Natural killer cell treated with Interleukin-12 subunit alpha and Interleukin-12 subunit beta and Interleukin-15 and Interleukin-18, amount 100 ng/mL, for 72 hours (primary cell): ENCODE data around the gene TGFB3. TPM values are rescaled to one million over a fixed set of nuclear protein-coding genes. Genes with fewer than 3 reads are reported as not detected.

Experiments
- ATAC-seq, 2 donors: fragments of 150-1000 bp; cut with Tn5 transposase in 1 of 2; sonication (Bioruptor Pico), chemical (Tn5 transposase) in 1 of 2; 2 replicates each; pipeline ENCODE4 v1.10.0; 2021
- DNase-seq: peaks from one replicate; pipeline ENCODE4 v3.0.0; 2022; ENCODE audit warnings: low spot score
- H3K27ac Mint-ChIP-seq, 2 donors: 1 replicate in 1 of 2; 2 replicates in 1 of 2; pipeline ENCODE4 v1.8.0; 2022; ENCODE audit warnings: mixed read lengths in 2 of 2, mild to moderate bottlenecking in 1 of 2, moderate library complexity in 1 of 2
- H3K27me3 Mint-ChIP-seq, 2 donors: 1 replicate in 1 of 2; 2 replicates in 1 of 2; pipeline ENCODE4 v1.8.0; 2022; ENCODE audit warnings: mixed read lengths in 2 of 2
- H3K36me3 Mint-ChIP-seq: one replicate; pipeline ENCODE4 v1.8.0; 2022; ENCODE audit warnings: mixed read lengths
- H3K4me1 Mint-ChIP-seq, 2 donors: 1 replicate in 1 of 2; 2 replicates in 1 of 2; pipeline ENCODE4 v1.8.0; 2022; ENCODE audit warnings: low read depth in 2 of 2, mixed read lengths in 2 of 2, mild to moderate bottlenecking in 1 of 2
- H3K4me3 Mint-ChIP-seq: one replicate; pipeline ENCODE4 v1.8.0; 2022; ENCODE audit warnings: mixed read lengths
- H3K9me3 Mint-ChIP-seq: 2 replicates; pipeline ENCODE4 v1.8.0; 2022; ENCODE audit warnings: mixed read lengths
- total RNA-seq, 2 donors: library from RNA; stranded (reverse); gene quantifications; one replicate each; pipeline ENCODE4 v1.2.3, GENCODE V29; 2022

Gene TGFB3
- total RNA-seq, 2 donors from 2014 or later, result 1.4 to 3.8 TPM

- ATAC-seq (no peak), DNase-seq (no peak)
- H3K27ac Mint-ChIP-seq, result peak overlapping the region; percentile 69 to 84
- H3K4me3 Mint-ChIP-seq, result peak overlapping the region; percentile 88
- peaks cover 35 to 39% of the 10 kb centered on the region in 2 donors for H3K4me1 Mint-ChIP-seq
- no peaks in the 10 kb centered on the region for H3K36me3 Mint-ChIP-seq
- no peaks in the 10 kb centered on the region for H3K27me3 Mint-ChIP-seq
- H3K9me3 Mint-ChIP-seq, result no peaks in the 10 kb centered on the region
Observed at GRCh38 chr14:75980856-75981255, 939 bp downstream of the TGFB3 start.

GRCh38 chr14:75979648-75980565 lies 1.9 kb downstream of the TGFB3 start:
- ATAC-seq (no peak), DNase-seq (no peak)
- Mint-ChIP-seq H3K27ac (peak overlapping the region; percentile 69 to 84), H3K4me1 (peaks cover 32% of the 10 kb centered on the region in 2 donors), H3K9me3 (no peaks in the 10 kb centered on the region), H3K4me3 (no peak overlapping the region), H3K27me3 (no peaks in the 10 kb centered on the region), H3K36me3 (no peaks in the 10 kb centered on the region)

GRCh38 chr14:75979071-75979571 lies 2.7 kb downstream of the TGFB3 start:
- peak overlapping the region in 1 of 2 donors; percentile 58 for H3K27ac Mint-ChIP-seq

DNA sequence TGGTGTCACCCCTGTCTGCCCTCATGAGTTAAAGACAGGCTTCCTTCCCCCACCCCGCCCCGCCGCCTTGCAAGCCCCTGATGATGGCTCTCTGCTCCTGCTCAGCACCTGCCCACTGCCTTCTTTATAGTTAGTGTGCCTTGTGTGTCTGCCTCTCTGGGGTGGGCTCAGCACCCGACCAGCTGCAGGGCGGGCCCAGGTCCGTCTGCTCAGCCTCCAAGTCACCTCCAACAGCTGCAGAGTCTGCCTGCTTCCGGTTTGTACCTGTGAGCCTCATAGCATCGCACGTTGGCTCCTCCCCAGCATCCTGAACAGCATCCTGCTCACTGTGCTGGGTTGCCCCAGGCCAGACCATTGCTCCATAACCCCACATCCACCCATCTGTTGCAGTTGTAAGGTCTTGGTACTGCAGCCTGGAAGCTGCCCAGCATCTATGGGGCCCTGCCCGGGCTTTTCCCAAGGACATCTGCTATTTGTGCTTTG lies 3.5 kb downstream of the TGFB3 start:
- Mint-ChIP-seq H3K27me3 (no peaks in the 10 kb centered on the region), H3K36me3 (no peaks in the 10 kb centered on the region), H3K27ac (peak overlapping the region in 1 of 2 donors; percentile 58), H3K4me3 (no peak overlapping the region), H3K9me3 (no peaks in the 10 kb centered on the region), H3K4me1 (peaks cover 31 to 32% of the 10 kb centered on the region in 2 donors)
- no peak for DNase-seq
- no peak for ATAC-seq

More at GRCh38 chr14:75979071-75979571, 2.7 kb downstream of the TGFB3 start:
- Mint-ChIP-seq H3K36me3 (no peaks in the 10 kb centered on the region), H3K4me1 (peaks cover 31 to 32% of the 10 kb centered on the region in 2 donors), H3K4me3 (no peak overlapping the region), H3K27me3 (no peaks in the 10 kb centered on the region), H3K9me3 (no peaks in the 10 kb centered on the region)
- ATAC-seq (no peak), DNase-seq (no peak)

GRCh38 chr14:75977582-75977943 lies 4.2 kb downstream of the TGFB3 start:
- ATAC-seq (no peak), DNase-seq (no peak)
- Mint-ChIP-seq H3K4me3 (no peak overlapping the region), H3K36me3 (no peaks in the 10 kb centered on the region), H3K9me3 (no peaks in the 10 kb centered on the region), H3K27ac (no peak overlapping the region), H3K27me3 (no peaks in the 10 kb centered on the region), H3K4me1 (peaks cover 31 to 32% of the 10 kb centered on the region in 2 donors)

DNA sequence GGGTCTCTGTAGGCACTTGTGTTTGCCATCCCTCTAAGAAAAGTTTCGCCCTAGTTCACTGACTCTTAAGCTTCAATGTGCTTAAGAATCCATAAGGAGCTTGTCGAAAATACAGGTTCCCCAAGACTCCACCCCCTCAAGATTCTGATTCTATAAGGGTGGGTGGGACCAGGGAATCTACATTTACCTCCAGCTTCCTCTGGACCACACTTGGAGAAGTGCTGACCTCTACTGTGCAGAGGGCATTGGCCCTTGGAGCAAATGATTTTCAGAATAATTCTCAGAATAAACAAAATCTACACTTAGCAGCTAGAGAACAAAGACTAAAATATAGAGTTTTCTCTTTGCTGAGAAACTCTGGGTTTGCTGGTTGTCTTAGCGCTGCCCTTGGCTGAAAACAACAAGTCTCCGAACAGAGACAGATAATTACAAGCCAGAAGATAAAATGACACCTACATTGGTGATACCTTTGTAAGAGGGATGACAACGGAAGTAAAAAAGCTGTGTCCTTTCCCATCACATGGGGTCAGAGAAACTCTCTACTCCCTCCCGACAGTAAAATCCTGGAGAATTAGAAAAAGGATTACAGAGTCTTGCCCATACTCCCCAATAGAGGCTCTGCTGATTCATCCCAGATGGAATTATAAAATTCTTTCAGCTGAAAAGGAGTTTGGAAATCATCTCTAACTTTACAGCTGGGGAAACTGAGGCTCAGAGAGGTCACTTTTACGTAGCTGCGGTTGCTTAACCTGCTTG lies 4.8 kb downstream of the TGFB3 start:
- H3K27me3 Mint-ChIP-seq, result no peaks in the 10 kb centered on the region
- no peak overlapping the region for H3K27ac Mint-ChIP-seq
- H3K4me3 Mint-ChIP-seq, result no peak overlapping the region
- H3K9me3 Mint-ChIP-seq, result no peaks in the 10 kb centered on the region
- H3K36me3 Mint-ChIP-seq, result no peaks in the 10 kb centered on the region
- H3K4me1 Mint-ChIP-seq, result peaks cover 30 to 32% of the 10 kb centered on the region in 2 donors
- DNase-seq (no peak), ATAC-seq (no peak)

GRCh38 chr14:75972801-75973421 lies 8.9 kb downstream of the TGFB3 start:
- ATAC-seq, result no peak
- Mint-ChIP-seq H3K27me3 (no peaks in the 10 kb centered on the region), H3K36me3 (no peaks in the 10 kb centered on the region), H3K4me1 (no peaks in the 10 kb centered on the region), H3K27ac (no peak overlapping the region), H3K9me3 (no peaks in the 10 kb centered on the region), H3K4me3 (no peak overlapping the region)
- DNase-seq, result no peak

DNA sequence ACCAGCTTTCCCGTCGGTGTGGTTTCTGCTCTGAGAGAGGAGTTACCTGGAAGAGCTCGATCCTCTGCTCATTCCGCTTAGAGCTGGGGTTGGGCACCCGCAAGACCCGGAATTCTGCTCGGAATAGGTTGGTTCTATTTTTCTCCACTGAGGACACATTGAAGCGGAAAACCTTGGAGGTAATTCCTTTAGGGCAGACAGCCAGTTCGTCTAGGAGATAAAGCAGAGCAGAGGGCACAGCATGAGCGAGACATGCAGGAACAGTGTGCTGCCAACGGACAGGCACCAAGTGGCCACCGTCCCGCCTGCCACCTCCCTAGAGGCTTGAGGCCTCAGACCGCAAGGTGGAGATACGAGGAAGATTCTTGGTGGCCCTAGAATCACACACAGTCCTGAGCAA lies 10.3 kb downstream of the TGFB3 start:
- H3K27ac Mint-ChIP-seq, result no peak overlapping the region
- no peaks in the 10 kb centered on the region for H3K9me3 Mint-ChIP-seq
- H3K4me3 Mint-ChIP-seq, result no peak overlapping the region
- DNase-seq (no peak), ATAC-seq (no peak)
- no peaks in the 10 kb centered on the region for H3K36me3 Mint-ChIP-seq
- no peaks in the 10 kb centered on the region for H3K27me3 Mint-ChIP-seq
- H3K4me1 Mint-ChIP-seq, result no peaks in the 10 kb centered on the region

DNA sequence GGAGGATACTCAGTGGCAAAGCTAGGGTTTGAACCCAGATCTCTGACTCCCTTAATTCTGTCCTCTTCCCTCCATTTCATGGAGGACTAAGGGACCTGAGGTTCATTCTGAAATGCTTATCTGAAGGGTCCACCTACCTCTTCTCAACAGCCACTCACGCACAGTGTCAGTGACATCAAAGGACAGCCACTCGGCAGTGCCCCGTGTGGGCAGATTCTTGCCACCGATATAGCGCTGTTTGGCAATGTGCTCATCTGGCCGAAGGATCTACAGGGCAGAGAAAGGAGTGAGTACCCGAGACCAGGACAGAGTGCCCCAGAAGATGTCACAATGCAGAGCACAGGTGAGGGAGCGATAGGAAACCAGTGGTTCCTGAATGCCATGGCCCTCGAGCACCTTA lies 10.8 kb downstream of the TGFB3 start:
- no peak for ATAC-seq
- no peaks in the 10 kb centered on the region for H3K9me3 Mint-ChIP-seq

GRCh38 chr14:75969891-75970290 lies 11.9 kb downstream of the TGFB3 start:
- DNase-seq (no peak), ATAC-seq (no peak)
- no peaks in the 10 kb centered on the region for H3K27me3 Mint-ChIP-seq
- no peaks in the 10 kb centered on the region for H3K4me1 Mint-ChIP-seq
- H3K36me3 Mint-ChIP-seq, result peaks cover 8% of the 10 kb centered on the region
- no peak overlapping the region for H3K27ac Mint-ChIP-seq
- H3K4me3 Mint-ChIP-seq, result no peak overlapping the region
- H3K9me3 Mint-ChIP-seq, result no peaks in the 10 kb centered on the region

More for the DNA sequence above, 10.8 kb downstream of the TGFB3 start:
- Mint-ChIP-seq H3K4me3 (no peak overlapping the region), H3K36me3 (peaks cover 4% of the 10 kb centered on the region), H3K27me3 (no peaks in the 10 kb centered on the region), H3K27ac (no peak overlapping the region), H3K4me1 (no peaks in the 10 kb centered on the region)
- DNase-seq, result no peak

DNA sequence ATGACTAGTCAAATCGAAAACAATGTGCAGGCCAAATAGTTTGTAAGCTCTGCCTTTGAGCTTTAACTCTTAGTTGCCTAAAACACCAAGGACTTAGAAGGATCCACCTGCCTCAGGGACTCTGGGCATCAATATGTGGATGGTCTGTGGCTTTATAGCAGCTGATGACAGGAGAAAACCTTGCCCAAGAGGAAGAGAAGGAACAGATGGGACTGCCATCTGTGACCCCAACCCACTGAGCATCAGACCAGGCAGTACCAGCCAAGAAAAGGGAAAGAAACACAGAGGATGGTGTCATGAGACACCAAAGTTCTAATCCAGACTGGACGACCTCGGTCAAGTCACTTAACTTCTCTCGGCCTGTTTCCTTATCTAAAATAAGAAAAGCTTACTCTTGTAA lies 12.7 kb downstream of the TGFB3 start:
- H3K4me3 Mint-ChIP-seq, result no peak overlapping the region

GRCh38 chr14:75968456-75968855 lies 13.3 kb downstream of the TGFB3 start:
- DNase-seq, result no peak
- Mint-ChIP-seq H3K27ac (no peak overlapping the region), H3K4me1 (no peaks in the 10 kb centered on the region), H3K36me3 (peaks cover 8% of the 10 kb centered on the region), H3K4me3 (no peak overlapping the region), H3K27me3 (no peaks in the 10 kb centered on the region), H3K9me3 (no peaks in the 10 kb centered on the region)
- no peak for ATAC-seq

More for the DNA sequence above, 12.7 kb downstream of the TGFB3 start:
- no peaks in the 10 kb centered on the region for H3K9me3 Mint-ChIP-seq
- no peaks in the 10 kb centered on the region for H3K4me1 Mint-ChIP-seq
- no peak overlapping the region for H3K27ac Mint-ChIP-seq
- no peaks in the 10 kb centered on the region for H3K27me3 Mint-ChIP-seq
- peaks cover 8% of the 10 kb centered on the region for H3K36me3 Mint-ChIP-seq
- no peak for DNase-seq
- no peak for ATAC-seq

DNA sequence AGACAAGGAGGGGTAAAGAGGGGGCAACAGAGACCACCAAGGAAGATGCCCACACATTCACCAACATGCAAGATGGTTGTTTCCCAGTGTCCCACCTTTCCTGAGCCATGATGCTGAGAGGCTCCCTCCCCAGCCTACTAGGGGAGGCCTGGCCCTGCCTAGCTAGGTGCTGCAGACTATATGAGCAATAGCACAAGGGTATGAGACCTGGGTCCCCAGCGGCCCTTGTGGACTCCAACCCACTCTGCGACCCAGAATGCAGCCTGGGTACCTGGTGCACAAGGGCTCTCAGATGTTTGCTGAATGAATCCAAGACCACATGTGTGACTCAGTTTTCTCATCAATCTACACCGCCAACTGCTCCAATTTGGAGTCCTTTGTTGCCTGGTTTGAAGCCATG lies 13.9 kb downstream of the TGFB3 start:
- DNase-seq, result no peak
- Mint-ChIP-seq H3K36me3 (peaks cover 8% of the 10 kb centered on the region), H3K27me3 (no peaks in the 10 kb centered on the region), H3K27ac (no peak overlapping the region), H3K9me3 (no peaks in the 10 kb centered on the region), H3K4me3 (no peak overlapping the region), H3K4me1 (no peaks in the 10 kb centered on the region)
- peak in 1 of 2 donors; percentile 18 for ATAC-seq
